K562 (cell line): ENCODE data around the gene USP16. TPM values are rescaled to one million over a fixed set of nuclear protein-coding genes. Genes with fewer than 3 reads are reported as not detected.
A peak's percentile ranks its signal among the peaks of the same experiment; 100 is the strongest.

Experiments
- ATAC-seq: fragments of 200-7000 bp; cut with Tn5 transposase; 3 replicates; pipeline ENCODE4 v1.9.1; 2020; ENCODE audit warnings: moderate library complexity
- BruUV-seq: library from RNA; stranded (reverse); fragments of 400-500 nt; replicated peaks from 2 replicates; lab custom pipeline; 2021; lab: Mats Ljungman, UMichigan
- CTCF ChIA-PET: fragments of 300-600 bp; formaldehyde crosslinking; extraction: SDS; loops from one replicate; lab custom pipeline; 2021; ENCODE audit warnings: low intra/inter-chr PET ratio; lab: Yijun Ruan, JAX
- POLR2A ChIA-PET: fragments of 300-600, 350-650 bp; sonication (Branson Sonifier 250); formaldehyde crosslinking; extraction: SDS; loops from one replicate; lab custom pipeline; 2021; ENCODE audit warnings: antibody characterized with exemption, inconsistent platforms; lab: Yijun Ruan, JAX
- DNase-seq, 4 experiments: peaks; one replicate each; pipeline versions ENCODE4 v3.0.0 to v3.0.0-alpha.2; 2011 to 2018; ENCODE audit warnings: low spot score in 3 of 4, mixed read lengths in 3 of 4; ENCODE audit errors: extremely low read depth in 1 of 4
- FAIRE-seq: peaks from 2 replicates; lab custom pipeline; 2011; peaks lifted over from hg19 to GRCh38; lab: Jason Lieb, UNC
- H2AFZ ChIP-seq: 2 replicates; pipeline ENCODE4 v1.6.0; 2011; ENCODE audit warnings: low read depth, low read length, control low read depth, inconsistent platforms
- H3K27ac ChIP-seq: fragments of 200-600 bp; 3 replicates; pipeline ENCODE4 v1.8.0; 2011; ENCODE audit warnings: low read depth, mild to moderate bottlenecking, control low read depth, inconsistent platforms, low read length, moderate library complexity, mixed read lengths; ENCODE audit errors: extremely low read depth
- H3K27me3 ChIP-seq, 2 experiments: fragments of 300-600 bp in 1 of 2; 2 replicates in 1 of 2; 3 replicates in 1 of 2; pipeline versions ENCODE4 v1.6.0 to v1.8.0; 2011; ENCODE audit warnings: inconsistent platforms in 2 of 2, low read length in 2 of 2, mild to moderate bottlenecking in 1 of 2, mixed read lengths in 1 of 2, moderate library complexity in 1 of 2; ENCODE audit not compliant: control insufficient read depth in 2 of 2, insufficient read depth in 2 of 2
- H3K36me3 ChIP-seq: fragments of 300-600 bp; 3 replicates; pipeline ENCODE4 v1.8.0; 2011; ENCODE audit warnings: mild to moderate bottlenecking, low read length, inconsistent platforms; ENCODE audit not compliant: control insufficient read depth, insufficient read depth
- H3K4me1 ChIP-seq, 2 experiments: fragments of 200-600 bp in 1 of 2; replicated peaks in 1 of 2; 2 replicates in 1 of 2; 3 replicates in 1 of 2; pipeline versions ENCODE4 v1.5.1 to v1.8.0; 2011; ENCODE audit warnings: inconsistent platforms in 2 of 2, low read length in 2 of 2, mild to moderate bottlenecking in 1 of 2, mixed read lengths in 1 of 2, moderate library complexity in 1 of 2; ENCODE audit not compliant: control insufficient read depth in 2 of 2, insufficient read depth in 2 of 2
- H3K4me2 ChIP-seq: 2 replicates; pipeline ENCODE4 v1.6.1; 2011; ENCODE audit warnings: low read length, control low read depth, inconsistent platforms, mixed read lengths; ENCODE audit not compliant: insufficient read depth
- H3K4me3 ChIP-seq: fragments of 200-600 bp; sonication (generic), shearing (Covaris generic); 2 replicates; pipeline ENCODE4 v1.5.1; 2016; ENCODE audit warnings: control low read depth, inconsistent platforms
- H3K79me2 ChIP-seq: fragments of 200-600 bp; 3 replicates; pipeline ENCODE4 v1.8.0; 2011; ENCODE audit warnings: low read length, inconsistent platforms; ENCODE audit not compliant: control insufficient read depth, insufficient read depth
- H3K9ac ChIP-seq, 2 experiments: 2 replicates each; pipeline versions ENCODE4 v1.6.0 to v1.6.1; 2011; ENCODE audit warnings: low read depth in 2 of 2, low read length in 2 of 2, control low read depth in 1 of 2, inconsistent platforms in 1 of 2, mild to moderate bottlenecking in 1 of 2, mixed read lengths in 1 of 2; ENCODE audit not compliant: insufficient read depth in 1 of 2
- H3K9me1 ChIP-seq: one replicate; pipeline ENCODE4 v1.6.0; 2011; ENCODE audit warnings: inconsistent platforms, mild to moderate bottlenecking, low read length, moderate library complexity; ENCODE audit not compliant: control insufficient read depth, insufficient read depth
- H3K9me3 ChIP-seq: replicated peaks from 2 replicates; pipeline ENCODE4 v1.5.1; 2011; ENCODE audit warnings: low read depth, low read length, inconsistent platforms; ENCODE audit not compliant: control insufficient read depth, insufficient read depth
- H4K20me1 ChIP-seq: replicated peaks from 2 replicates; pipeline ENCODE4 v1.6.1; 2011; ENCODE audit warnings: low read length, inconsistent platforms, mixed read lengths; ENCODE audit not compliant: control insufficient read depth, insufficient read depth
- FOXA1 ChIP-seq: fragments of 450-650 bp; IDR thresholded peaks from 2 replicates; pipeline ENCODE4 v1.6.1; 2016; ENCODE audit warnings: mild to moderate bottlenecking, borderline replicate concordance
- PHB2 ChIP-seq: fragments of 450-650 bp; IDR thresholded peaks from 2 replicates; pipeline ENCODE4 v1.6.1; 2017; ENCODE audit warnings: low read depth
- POLR2A ChIP-seq: fragments of 450-650 bp; conservative IDR thresholded peaks from 2 replicates; pipeline ENCODE4 v1.6.1; 2016
- SMAD4 ChIP-seq: fragments of 250-450 bp; sonication (Bioruptor Pico); conservative IDR thresholded peaks from 2 replicates; pipeline ENCODE4 v1.8.0; 2021; ENCODE audit warnings: inconsistent platforms, mild to moderate bottlenecking, moderate library complexity
- WGBS: fragments of 100-300 bp; shearing (Covaris generic); methylation state at CpG from one replicate; pipeline ENCODE4 v1.1.6; 2016; ENCODE audit warnings: low coverage, mixed read lengths; ENCODE audit not compliant: insufficient coverage; ENCODE audit errors: missing lambda C conversion rate; 5-methylcytosine and 5-hydroxymethylcytosine counted together
- in situ Hi-C: fragments of 300-500 bp; cut with MboI; formaldehyde crosslinking; loops from 4 replicates; pipeline ENCODE4 v1.15.0; 2018; ENCODE audit warnings: inconsistent platforms, mixed read lengths
- intact Hi-C: fragments of 100-400 bp; cut with micrococcal nuclease; formaldehyde crosslinking; loops from 2 replicates; pipeline ENCODE4 v1.14.2; 2022
- polyA plus RNA-seq, 8 experiments: library from polyadenylated mRNA; depleted of rRNA in 4 of 8; stranded (reverse) in 5 of 8; unstranded in 3 of 8; fragments of >200 nt; fragmentation: Nextera tagmentation in 2 of 8; fragmentation: Illumina TruSeq in 1 of 8; extraction: Ambion mirVana in 2 of 8; extraction: Trizol in 1 of 8; gene quantifications; 2 replicates each; pipeline versions ENCODE4 v1.2.1 to v1.2.3, GENCODE V29; 2011 to 2014; ENCODE audit warnings: inconsistent platforms in 1 of 8, missing spikeins in 1 of 8
- total RNA-seq, 7 experiments: library from RNA; depleted of rRNA in 6 of 7; stranded (reverse); fragments of >200 nt in 6 of 7; fragmentation: Illumina TruSeq in 2 of 7; extraction: Trizol in 2 of 7; gene quantifications; 2 replicates each; pipeline versions ENCODE4 v1.2.1 to v1.2.3, GENCODE V29; 2011 to 2021; ENCODE audit warnings: low replicate concordance in 1 of 7
- TF ChIP-seq, protein P1 (sequence below): fragments of 150-350 bp; conservative IDR thresholded peaks from 2 replicates; pipeline ENCODE4 v1.6.1; 2014; ENCODE audit warnings: low read length
- TF ChIP-seq, protein P2 (sequence below): sonication (generic); formaldehyde crosslinking; IDR thresholded peaks from 2 replicates; pipeline ENCODE4 v1.8.1; 2022; ENCODE audit warnings: missing genetic modification reagents
- TF ChIP-seq, protein P3 (sequence below): sonication (generic); formaldehyde crosslinking; IDR thresholded peaks from 2 replicates; pipeline ENCODE4 v1.8.0; 2023; ENCODE audit warnings: mild to moderate bottlenecking, missing genetic modification reagents

Gene USP16
- total and polyA plus RNA-seq, 9 of the 15 experiments (the other 6 are each of a cell fraction or from before 2014, with no cell fraction given): 38.4 to 90.9 (median 62.8) TPM

DNA sequence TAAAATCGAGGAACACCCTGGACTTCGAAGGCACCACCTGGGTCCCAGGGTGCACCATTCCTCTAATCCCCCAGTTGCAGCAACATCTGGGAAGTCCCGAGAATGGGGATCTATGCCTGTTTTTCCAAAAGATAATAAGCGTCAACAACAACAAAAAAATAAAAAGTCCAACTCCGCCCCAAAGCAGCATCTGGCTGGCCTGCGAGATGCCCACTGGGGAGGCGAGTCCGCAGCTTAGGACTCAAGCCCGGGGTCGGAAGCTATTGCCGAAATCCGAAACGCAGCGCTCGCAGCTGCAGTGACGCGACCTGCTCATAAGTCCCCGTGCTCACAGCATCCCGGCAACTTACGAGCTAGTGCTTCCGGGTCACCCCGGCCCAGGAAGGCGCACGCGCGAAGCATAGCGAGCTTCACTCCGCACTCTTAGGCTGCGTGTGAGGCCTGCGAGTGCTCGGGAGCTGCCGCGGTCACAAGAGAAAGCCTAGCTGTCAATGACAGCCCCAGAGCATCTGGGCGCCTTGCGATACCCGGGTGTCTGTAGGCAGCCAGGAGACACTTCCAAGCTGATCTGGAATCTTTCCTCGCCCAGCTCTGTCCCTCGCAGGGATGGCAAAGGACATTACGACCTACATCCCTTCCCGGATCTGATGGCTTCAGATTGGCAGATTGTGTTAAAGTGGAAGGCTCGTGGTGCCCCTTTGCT is 21.9 kb upstream of the USP16 start (continued):
- TF ChIP-seq, protein P1, sequence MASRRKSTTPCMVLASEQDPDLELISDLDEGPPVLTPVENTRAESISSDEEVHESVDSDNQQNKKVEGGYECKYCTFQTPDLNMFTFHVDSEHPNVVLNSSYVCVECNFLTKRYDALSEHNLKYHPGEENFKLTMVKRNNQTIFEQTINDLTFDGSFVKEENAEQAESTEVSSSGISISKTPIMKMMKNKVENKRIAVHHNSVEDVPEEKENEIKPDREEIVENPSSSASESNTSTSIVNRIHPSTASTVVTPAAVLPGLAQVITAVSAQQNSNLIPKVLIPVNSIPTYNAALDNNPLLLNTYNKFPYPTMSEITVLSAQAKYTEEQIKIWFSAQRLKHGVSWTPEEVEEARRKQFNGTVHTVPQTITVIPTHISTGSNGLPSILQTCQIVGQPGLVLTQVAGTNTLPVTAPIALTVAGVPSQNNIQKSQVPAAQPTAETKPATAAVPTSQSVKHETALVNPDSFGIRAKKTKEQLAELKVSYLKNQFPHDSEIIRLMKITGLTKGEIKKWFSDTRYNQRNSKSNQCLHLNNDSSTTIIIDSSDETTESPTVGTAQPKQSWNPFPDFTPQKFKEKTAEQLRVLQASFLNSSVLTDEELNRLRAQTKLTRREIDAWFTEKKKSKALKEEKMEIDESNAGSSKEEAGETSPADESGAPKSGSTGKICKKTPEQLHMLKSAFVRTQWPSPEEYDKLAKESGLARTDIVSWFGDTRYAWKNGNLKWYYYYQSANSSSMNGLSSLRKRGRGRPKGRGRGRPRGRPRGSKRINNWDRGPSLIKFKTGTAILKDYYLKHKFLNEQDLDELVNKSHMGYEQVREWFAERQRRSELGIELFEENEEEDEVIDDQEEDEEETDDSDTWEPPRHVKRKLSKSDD: peak; percentile 48; the same call in 1 of the 2 replicates

DNA sequence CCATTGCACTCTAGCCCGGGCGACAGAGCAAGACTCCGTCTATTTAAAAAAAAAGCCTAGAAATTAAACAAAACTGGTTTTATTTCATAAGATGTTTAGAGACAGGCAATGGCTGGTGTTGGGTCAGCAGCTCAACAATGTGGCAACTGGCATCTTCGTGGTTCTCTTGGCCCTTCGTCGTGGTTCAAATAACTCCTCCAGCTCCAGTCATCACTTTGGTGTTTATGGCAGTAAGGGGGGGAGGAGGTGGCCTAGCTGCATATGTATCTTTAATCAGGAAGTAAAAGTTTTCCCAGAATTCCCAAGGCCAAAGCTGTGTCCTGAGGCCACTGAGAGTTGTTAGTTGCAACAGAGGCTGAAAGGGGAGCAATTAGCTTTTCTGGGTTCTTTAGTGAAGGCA is 18.8 kb upstream of the USP16 start:
- Histone ChIP-seq H3K27ac (no peak overlapping the region), H2AFZ (no peak overlapping the region), H4K20me1 (no peaks in the 10 kb centered on the region), H3K9ac (no peak overlapping the region), H3K9me3 (no peaks in the 10 kb centered on the region), H3K4me3 (no peak overlapping the region), H3K4me1 (peaks cover 6 to 22% of the 10 kb centered on the region in 2 experiments; a peak in 4 of 5 replicates), H3K27me3 (no peaks in the 10 kb centered on the region), H3K36me3 (peaks cover 11% of the 10 kb centered on the region; the same call in 1 of the 3 replicates), H3K9me1 (no peaks in the 10 kb centered on the region), H3K4me2 (no peak overlapping the region), H3K79me2 (peaks cover 10% of the 10 kb centered on the region; the same call in 2 of the 3 replicates)
- in situ Hi-C loops (no loop called here), intact Hi-C loops (no loop called here)
- no peak for ATAC-seq
- ChIA-PET CTCF (no interaction called here), POLR2A (interaction anchor here (0.7 to 2.8 kb wide), 8 partner anchors 12 to 294 kb away, joined by 3 to 19 read pairs (median 4); partner anchors contain the start of genes CCT8, LTN1, RWDD2B and USP16)
- DNase-seq: peak in 1 of 4 experiments; percentile 20
- FAIRE-seq: no peak
- BruUV-seq: no TSS peak
- WGBS: 80% methylated on average over 6 of the region's 6 CpGs
- TF ChIP-seq SMAD4 (CRISPR knock-in tag) (no peak), PHB2 (no peak), FOXA1 (no peak), POLR2A (no peak)
- TF ChIP-seq, protein P2, sequence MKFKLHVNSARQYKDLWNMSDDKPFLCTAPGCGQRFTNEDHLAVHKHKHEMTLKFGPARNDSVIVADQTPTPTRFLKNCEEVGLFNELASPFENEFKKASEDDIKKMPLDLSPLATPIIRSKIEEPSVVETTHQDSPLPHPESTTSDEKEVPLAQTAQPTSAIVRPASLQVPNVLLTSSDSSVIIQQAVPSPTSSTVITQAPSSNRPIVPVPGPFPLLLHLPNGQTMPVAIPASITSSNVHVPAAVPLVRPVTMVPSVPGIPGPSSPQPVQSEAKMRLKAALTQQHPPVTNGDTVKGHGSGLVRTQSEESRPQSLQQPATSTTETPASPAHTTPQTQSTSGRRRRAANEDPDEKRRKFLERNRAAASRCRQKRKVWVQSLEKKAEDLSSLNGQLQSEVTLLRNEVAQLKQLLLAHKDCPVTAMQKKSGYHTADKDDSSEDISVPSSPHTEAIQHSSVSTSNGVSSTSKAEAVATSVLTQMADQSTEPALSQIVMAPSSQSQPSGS: no peak
- TF ChIP-seq, protein P3, sequence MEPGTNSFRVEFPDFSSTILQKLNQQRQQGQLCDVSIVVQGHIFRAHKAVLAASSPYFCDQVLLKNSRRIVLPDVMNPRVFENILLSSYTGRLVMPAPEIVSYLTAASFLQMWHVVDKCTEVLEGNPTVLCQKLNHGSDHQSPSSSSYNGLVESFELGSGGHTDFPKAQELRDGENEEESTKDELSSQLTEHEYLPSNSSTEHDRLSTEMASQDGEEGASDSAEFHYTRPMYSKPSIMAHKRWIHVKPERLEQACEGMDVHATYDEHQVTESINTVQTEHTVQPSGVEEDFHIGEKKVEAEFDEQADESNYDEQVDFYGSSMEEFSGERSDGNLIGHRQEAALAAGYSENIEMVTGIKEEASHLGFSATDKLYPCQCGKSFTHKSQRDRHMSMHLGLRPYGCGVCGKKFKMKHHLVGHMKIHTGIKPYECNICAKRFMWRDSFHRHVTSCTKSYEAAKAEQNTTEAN (CRISPR knock-in tag): no peak
